ENCODE data around the gene FOXP2. TPM values are rescaled to one million over a fixed set of nuclear protein-coding genes. Genes with fewer than 3 reads are reported as not detected.
"Not testable (repeated sequence)": the region's sequence is repeated elsewhere in the genome, so short reads cannot be mapped to it uniquely, and the experiment has no call there.

The FOXP2 gene
- total RNA-seq, 3 donors from 2014 or later (not counting 1 experiment from before 2014, with no cell fraction given) = not detected

- no peak for TF ChIP-seq CTCF (IDR thresholded peaks at IDR 0.05)
- ATAC-seq = no peak
- WGBS (ENCODE audit: insufficient coverage) = 94% methylated on average over 1 of the region's 2 CpGs
- H3K4me1 ChIP-seq (ENCODE audit: control insufficient read depth, insufficient read depth, low read length) = no peaks in the 10 kb centered on the region
- Mint-ChIP-seq H3K27ac (no peak overlapping the region), H3K9me3 (peaks cover 0 to 2% of the 10 kb centered on the region in 2 donors), H3K27me3 (ENCODE audit: low read depth in 2 of 2) (no peaks in the 10 kb centered on the region), H3K4me3 (no peak overlapping the region), H3K36me3 (no peaks in the 10 kb centered on the region), H3K4me1 (no peaks in the 10 kb centered on the region)
- intact Hi-C loops (cut with micrococcal nuclease) = no loop called here
- H3K36me3 ChIP-seq (ENCODE audit: control insufficient read depth, insufficient read depth, low read length) = no peaks in the 10 kb centered on the region
- H3K4me3 ChIP-seq (ENCODE audit: low read length) = no peak overlapping the region
- DNase-seq = no peak
- H3K27me3 ChIP-seq (ENCODE audit: control insufficient read depth, insufficient read depth, low read length) = no peaks in the 10 kb centered on the region
- H3K27ac ChIP-seq (ENCODE audit: low read length) = no peak overlapping the region
- H3K9me3 ChIP-seq (ENCODE audit: control insufficient read depth, insufficient read depth, low read length) = no peaks in the 10 kb centered on the region
These were observed 45.3 kb upstream of the FOXP2 start for GRCh38 chr7:114369294-114369693.

DNA sequence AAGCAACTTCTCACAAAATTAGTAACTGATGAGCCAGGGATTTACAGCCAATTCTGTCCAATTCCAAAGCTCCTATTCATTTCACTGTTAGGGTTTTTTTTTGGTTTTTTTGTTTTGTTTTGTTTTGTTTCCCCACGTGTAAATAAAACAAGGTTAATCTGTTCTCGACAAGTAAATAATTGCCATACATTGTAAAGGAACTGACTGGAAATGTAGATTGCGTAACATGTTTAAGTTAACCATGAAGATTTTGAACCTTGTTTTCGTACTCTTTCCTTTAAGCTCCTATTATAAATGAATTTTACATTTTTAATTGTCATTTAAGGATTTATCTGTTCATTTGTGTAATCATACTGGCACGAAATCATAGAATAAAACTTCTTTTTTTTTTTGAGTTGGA lies 42.0 kb upstream of the FOXP2 start:
- Histone ChIP-seq H3K4me3 (ENCODE audit: low read length) (no peak overlapping the region), H3K4me1 (ENCODE audit: control insufficient read depth, insufficient read depth, low read length) (no peaks in the 10 kb centered on the region), H3K36me3 (ENCODE audit: control insufficient read depth, insufficient read depth, low read length) (no peaks in the 10 kb centered on the region), H3K27ac (ENCODE audit: low read length) (no peak overlapping the region), H3K9me3 (ENCODE audit: control insufficient read depth, insufficient read depth, low read length) (no peaks in the 10 kb centered on the region), H3K27me3 (ENCODE audit: control insufficient read depth, insufficient read depth, low read length) (no peaks in the 10 kb centered on the region)
- intact Hi-C loops (cut with micrococcal nuclease) = no loop called here
- ATAC-seq (no peak), DNase-seq (no peak)
- no peaks in the 10 kb centered on the region for H3K27me3 Mint-ChIP-seq (ENCODE audit: low read depth in 2 of 2)
- no peak for TF ChIP-seq CTCF (IDR thresholded peaks at IDR 0.05)
- WGBS (ENCODE audit: insufficient coverage) = 83% methylated on average over 2 of the region's 5 CpGs
- no peaks in the 10 kb centered on the region for H3K4me1 Mint-ChIP-seq
- H3K9me3 Mint-ChIP-seq = peaks cover 7 to 12% of the 10 kb centered on the region in 2 donors
- H3K36me3 Mint-ChIP-seq = no peaks in the 10 kb centered on the region
- H3K4me3 Mint-ChIP-seq = no peak overlapping the region
- no peak overlapping the region for H3K27ac Mint-ChIP-seq

GRCh38 chr7:114375907-114376306 lies 38.7 kb upstream of the FOXP2 start:
- no peak overlapping the region for H3K4me3 ChIP-seq (ENCODE audit: low read length)
- no peaks in the 10 kb centered on the region for H3K4me1 ChIP-seq (ENCODE audit: control insufficient read depth, insufficient read depth, low read length)
- TF ChIP-seq CTCF (IDR thresholded peaks at IDR 0.05) = no peak
- ATAC-seq (no peak), DNase-seq (no peak)
- H3K27ac ChIP-seq (ENCODE audit: low read length) = no peak overlapping the region
- H3K27me3 ChIP-seq (ENCODE audit: control insufficient read depth, insufficient read depth, low read length) = no peaks in the 10 kb centered on the region
- H3K36me3 ChIP-seq (ENCODE audit: control insufficient read depth, insufficient read depth, low read length) = no peaks in the 10 kb centered on the region
- no peaks in the 10 kb centered on the region for H3K36me3 Mint-ChIP-seq
- H3K4me3 Mint-ChIP-seq = no peak overlapping the region
- intact Hi-C loops (cut with micrococcal nuclease) = no loop called here
- peaks cover 7 to 15% of the 10 kb centered on the region in 2 donors for H3K9me3 Mint-ChIP-seq
- H3K9me3 ChIP-seq (ENCODE audit: control insufficient read depth, insufficient read depth, low read length) = no peaks in the 10 kb centered on the region
- no peaks in the 10 kb centered on the region for H3K4me1 Mint-ChIP-seq
- no peaks in the 10 kb centered on the region for H3K27me3 Mint-ChIP-seq (ENCODE audit: low read depth in 2 of 2)
- H3K27ac Mint-ChIP-seq = no peak overlapping the region

DNA sequence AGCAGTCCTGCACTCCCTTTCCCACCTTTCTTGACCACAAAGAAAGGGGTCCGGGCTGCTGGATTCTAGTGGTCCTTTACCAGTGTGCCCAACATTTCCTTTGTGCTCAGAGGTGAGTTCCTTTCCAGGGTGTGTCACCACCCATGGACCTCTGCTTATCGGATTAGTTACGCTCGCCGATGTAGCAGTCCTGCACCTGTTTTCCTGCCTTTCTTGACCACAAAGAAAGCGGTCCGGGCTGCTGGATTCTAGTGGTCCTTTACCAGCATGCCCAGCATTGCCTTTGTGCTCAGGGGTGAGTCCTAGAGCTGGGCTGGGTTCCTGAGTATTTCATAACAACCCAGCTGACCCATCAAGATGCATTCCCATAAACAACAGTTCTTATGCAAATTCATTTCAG lies 30.7 kb upstream of the FOXP2 start:
- ATAC-seq; H3K4me1 ChIP-seq (ENCODE audit: control insufficient read depth, insufficient read depth, low read length); intact Hi-C loops (cut with micrococcal nuclease); H3K4me3 Mint-ChIP-seq; H3K9me3 ChIP-seq (ENCODE audit: control insufficient read depth, insufficient read depth, low read length); DNase-seq; H3K36me3 ChIP-seq (ENCODE audit: control insufficient read depth, insufficient read depth, low read length); H3K27me3 ChIP-seq (ENCODE audit: control insufficient read depth, insufficient read depth, low read length); H3K4me1 Mint-ChIP-seq; H3K36me3 Mint-ChIP-seq; H3K27me3 Mint-ChIP-seq (ENCODE audit: low read depth in 2 of 2); H3K27ac Mint-ChIP-seq; H3K27ac ChIP-seq (ENCODE audit: low read length); H3K4me3 ChIP-seq (ENCODE audit: low read length): not testable (repeated sequence)
- WGBS (ENCODE audit: insufficient coverage) = 92% methylated on average over 7 of the region's 7 CpGs
- H3K9me3 Mint-ChIP-seq = peaks cover 5 to 10% of the 10 kb centered on the region in 2 donors

DNA sequence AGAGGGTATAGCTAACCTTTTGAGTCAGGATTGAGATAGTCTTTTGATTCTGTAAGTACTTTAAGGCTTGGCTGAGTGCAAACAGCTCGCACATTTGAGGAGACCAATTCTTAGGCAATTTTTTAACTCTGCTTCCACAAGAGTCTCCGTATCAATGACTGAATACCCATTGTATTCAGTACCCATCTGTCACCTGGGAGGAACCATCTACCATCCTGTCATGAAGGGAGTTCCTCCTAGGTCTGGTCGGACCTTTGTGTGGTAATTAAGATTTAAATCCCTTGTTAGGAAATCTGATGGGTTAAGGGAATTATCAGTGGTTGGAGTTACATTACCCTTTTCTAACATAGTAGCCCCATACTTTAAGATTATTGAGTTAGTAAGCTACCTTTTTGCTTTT lies 30.3 kb upstream of the FOXP2 start:
- H3K9me3 Mint-ChIP-seq = peaks cover 5 to 10% of the 10 kb centered on the region in 2 donors
- H3K4me3 ChIP-seq (ENCODE audit: low read length); H3K27ac ChIP-seq (ENCODE audit: low read length); H3K27me3 ChIP-seq (ENCODE audit: control insufficient read depth, insufficient read depth, low read length); H3K27ac Mint-ChIP-seq; DNase-seq; ATAC-seq; H3K36me3 Mint-ChIP-seq; H3K27me3 Mint-ChIP-seq (ENCODE audit: low read depth in 2 of 2); H3K36me3 ChIP-seq (ENCODE audit: control insufficient read depth, insufficient read depth, low read length); intact Hi-C loops (cut with micrococcal nuclease); H3K4me1 Mint-ChIP-seq; H3K4me1 ChIP-seq (ENCODE audit: control insufficient read depth, insufficient read depth, low read length); H3K9me3 ChIP-seq (ENCODE audit: control insufficient read depth, insufficient read depth, low read length); H3K4me3 Mint-ChIP-seq: not testable (repeated sequence)
- WGBS (ENCODE audit: insufficient coverage) = 79% methylated on average over 2 of the region's 3 CpGs
